ENCODE measurements around the gene MAGEF1. TPM values are rescaled to one million over a fixed set of nuclear protein-coding genes. Genes with fewer than 3 reads are reported as not detected.
A peak's percentile ranks its signal among the peaks of the same experiment; 100 is the strongest.

The MAGEF1 gene
- total and polyA plus RNA-seq, 2 experiments from 2014 or later, result 66.5 to 88.7 TPM

GRCh38 chr3:184751204-184752040, 39.6 kb upstream of the MAGEF1 start (continued):
- no peak for TF ChIP-seq ZNF462 (CRISPR knock-in tag; IDR thresholded peaks at IDR 0.05)
- no peak for TF ChIP-seq NANOG (IDR thresholded peaks at IDR 0.05; ENCODE audit: borderline replicate concordance)
- TF ChIP-seq EZH2 (IDR thresholded peaks at IDR 0.05; ENCODE audit: low read depth, unreplicated experiment), result no peak
- TF ChIP-seq EZH2phosphoT487 (IDR thresholded peaks at IDR 0.05; ENCODE audit: unreplicated experiment), result no peak

- H3K4me3 ChIP-seq, result no peak overlapping the region
- Mint-ChIP-seq H3K27me3 (ENCODE audit: insufficient read depth, low read depth, poor library complexity) (peaks cover 21% of the 10 kb centered on the region), H3K36me3 (ENCODE audit: low read depth) (0 out of 3 replicates have a peak, but pooled peaks cover 3% of the 10 kb centered on the region), H3K9me3 (no peaks in the 10 kb centered on the region), H3K27ac (no peak overlapping the region), H3K4me1 (peaks cover 37% of the 10 kb centered on the region), H3K4me3 (no peak overlapping the region)
- no peaks in the 10 kb centered on the region for H3K27me3 ChIP-seq (ENCODE audit: insufficient read depth)
- peak overlapping the region; percentile 38; the same call in 1 of the 2 replicates for H2AFZ ChIP-seq
- no peaks in the 10 kb centered on the region; the same call in 1 of the 2 replicates for H3K9me2 ChIP-seq (ENCODE audit: insufficient read depth)
- no peak overlapping the region for H3K27ac ChIP-seq (ENCODE audit: low read depth)
- H4K20me1 ChIP-seq (replicated peaks; ENCODE audit: insufficient read depth), result no peaks in the 10 kb centered on the region
- H3F3A ChIP-seq (replicated peaks; ENCODE audit: low read depth), result no peaks in the 10 kb centered on the region
- H3K79me2 ChIP-seq (replicated peaks; ENCODE audit: insufficient read depth), result no peaks in the 10 kb centered on the region
- ATAC-seq (no peak), DNase-seq (ENCODE audit: low spot score) (no peak)
- peaks cover 12% of the 10 kb centered on the region; the same call in 1 of the 2 replicates for H3K4me1 ChIP-seq (ENCODE audit: insufficient read depth)
- TF ChIP-seq STAT1 (IDR thresholded peaks at IDR 0.05; ENCODE audit: unreplicated experiment), result no peak
- no peak for TF ChIP-seq CREB1 (CRISPR knock-in tag; IDR thresholded peaks at IDR 0.05; ENCODE audit: low read depth)
- TF ChIP-seq EZH2 (IDR thresholded peaks at IDR 0.05; ENCODE audit: low read depth, unreplicated experiment), result no peak
- TF ChIP-seq ZNF331 (CRISPR knock-in tag; IDR thresholded peaks at IDR 0.05; ENCODE audit: low read depth), result no peak
- no peak overlapping the region for H3K4me2 ChIP-seq
- no peaks in the 10 kb centered on the region for H3K36me3 ChIP-seq (ENCODE audit: insufficient read depth)
Observed at GRCh38 chr3:184750349-184751083, 38.7 kb upstream of the MAGEF1 start.
